Omental fat pad (tissue), 4 donors: ENCODE results near the gene FAAP100. TPM values are rescaled to one million over a fixed set of nuclear protein-coding genes. Genes with fewer than 3 reads are reported as not detected.

Experiments used
- ATAC-seq: fragments of 150-250 bp; one replicate; pipeline ENCODE4 v1.9.1; 2016; ENCODE audit warnings: mild to moderate bottlenecking, moderate library complexity; ENCODE audit not compliant: low FRiP score
- DNase-seq: peaks from one replicate; pipeline ENCODE4 v3.0.0-alpha.2; 2019; ENCODE audit warnings: low spot score
- CTCF ChIP-seq, 3 donors: fragments of 450-650 bp; IDR thresholded peaks; one replicate each; pipeline ENCODE4 v1.5.1; 2016 to 2017; ENCODE audit warnings: antibody characterized with exemption in 3 of 3, mild to moderate bottlenecking in 3 of 3, moderate library complexity in 2 of 3
- total RNA-seq, 4 donors: library from RNA; depleted of rRNA; stranded (reverse); fragments of >200 nt; gene quantifications; one replicate each; pipeline ENCODE4 v1.1.0, GENCODE V29; 2016

FAAP100 gene
- total RNA-seq, 4 donors from 2014 or later = 13.9 to 28.0 (median 22.8) TPM

DNA sequence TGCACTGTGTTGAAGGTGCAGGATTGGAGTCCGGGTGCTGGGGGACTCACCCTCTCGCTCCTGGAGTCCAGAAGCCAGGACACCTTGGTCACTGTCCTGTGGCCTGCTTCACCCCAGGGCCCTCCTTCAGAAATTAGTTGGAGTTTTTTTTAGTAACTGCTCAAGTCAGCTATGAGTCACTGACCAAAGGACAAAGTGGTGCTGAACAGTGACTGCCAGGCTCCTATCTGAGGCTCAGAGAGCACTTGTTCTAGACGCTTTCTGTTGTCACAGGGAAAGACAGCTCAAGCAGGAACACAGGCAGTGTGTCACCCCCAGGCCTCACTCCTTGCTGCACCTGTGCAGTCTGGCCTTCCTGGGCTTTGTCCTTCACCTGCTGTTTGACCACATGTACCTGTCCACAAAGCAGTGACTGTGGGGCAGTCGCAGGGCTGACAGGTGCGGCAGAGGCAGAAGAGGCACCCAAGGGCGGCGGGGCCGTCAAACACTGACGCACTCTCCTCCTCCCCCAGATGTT, 4.1 kb upstream of the FAAP100 start:
- ATAC-seq = no peak
- no peak for DNase-seq
- TF ChIP-seq CTCF (IDR thresholded peaks at IDR 0.05) = no peak

DNA sequence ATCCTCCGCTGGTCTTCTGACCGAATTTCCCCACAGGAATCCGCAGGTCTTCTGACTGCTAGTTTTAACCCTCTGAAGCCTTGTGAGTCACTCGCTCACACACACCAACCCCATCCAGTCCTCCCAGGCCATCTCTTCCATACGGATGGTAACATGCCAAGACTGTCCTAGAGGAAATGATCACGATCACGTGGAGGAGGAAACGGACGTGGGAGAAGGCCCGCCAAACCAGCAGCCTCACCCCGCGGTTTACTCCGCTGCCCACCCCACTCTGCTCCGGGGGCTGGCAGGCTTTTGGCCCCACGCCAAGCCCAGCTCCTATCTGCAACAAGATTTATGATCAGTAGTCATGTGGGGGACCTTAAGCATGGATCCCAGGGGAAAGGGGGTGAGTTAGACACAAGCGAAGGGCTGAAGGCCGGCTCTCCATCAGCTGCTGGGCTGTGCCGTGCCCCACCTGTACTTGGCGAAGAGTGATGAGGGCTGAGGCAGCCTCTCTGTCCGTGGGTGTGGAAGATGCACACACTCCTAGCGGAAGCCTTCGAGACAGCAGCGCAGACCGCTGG, 1.5 kb upstream of the FAAP100 start:
- no peak for TF ChIP-seq CTCF (IDR thresholded peaks at IDR 0.05)
- DNase-seq = no peak
- ATAC-seq = peak; percentile 68

- DNase-seq = peak; percentile 52
- no peak for TF ChIP-seq CTCF (IDR thresholded peaks at IDR 0.05)
- peak; percentile 27 for ATAC-seq
These were observed 964 bp upstream of the FAAP100 start for GRCh38 chr17:81553018-81553615.

DNA sequence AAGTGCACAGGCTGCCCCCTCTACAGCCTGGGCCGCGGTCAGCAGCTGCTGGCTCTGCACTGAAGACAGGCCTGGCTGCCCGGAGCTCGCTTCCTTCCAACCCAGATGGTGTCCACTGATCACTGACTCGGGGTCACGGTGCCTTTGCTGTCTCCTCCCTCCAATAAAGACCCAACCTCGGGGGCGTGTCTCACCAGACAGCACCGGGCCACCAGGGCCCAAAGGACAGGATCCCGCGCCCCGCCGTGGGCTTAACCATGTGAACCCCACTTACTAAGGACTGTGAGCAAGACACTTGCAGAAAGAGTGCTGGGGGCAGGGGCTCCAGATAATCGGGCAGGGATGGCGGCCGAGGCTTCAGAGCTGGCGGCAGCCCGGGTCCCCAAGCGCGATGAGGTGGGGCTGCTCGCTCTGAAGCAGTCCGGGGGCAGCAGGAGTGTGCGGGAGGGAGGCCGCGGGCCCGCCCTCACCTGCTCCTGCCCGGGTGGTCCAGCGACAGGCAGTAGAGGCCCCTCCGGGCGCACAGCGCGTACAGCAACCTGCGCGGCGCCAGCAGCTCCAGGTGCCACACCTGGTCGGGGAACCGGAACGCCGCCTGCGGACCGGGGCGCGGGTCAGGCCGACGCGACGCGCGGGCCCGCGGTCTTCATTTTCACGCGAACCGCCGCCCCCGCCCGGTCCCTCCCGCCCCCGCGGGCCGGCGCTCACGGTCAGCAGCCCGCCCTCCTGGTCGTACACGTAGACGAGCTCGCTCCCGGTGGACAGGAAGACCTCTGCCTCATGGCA, 502 bp downstream of the FAAP100 start:
- no peak for TF ChIP-seq CTCF (IDR thresholded peaks at IDR 0.05)
- ATAC-seq (peak; percentile 9), DNase-seq (no peak)

DNA sequence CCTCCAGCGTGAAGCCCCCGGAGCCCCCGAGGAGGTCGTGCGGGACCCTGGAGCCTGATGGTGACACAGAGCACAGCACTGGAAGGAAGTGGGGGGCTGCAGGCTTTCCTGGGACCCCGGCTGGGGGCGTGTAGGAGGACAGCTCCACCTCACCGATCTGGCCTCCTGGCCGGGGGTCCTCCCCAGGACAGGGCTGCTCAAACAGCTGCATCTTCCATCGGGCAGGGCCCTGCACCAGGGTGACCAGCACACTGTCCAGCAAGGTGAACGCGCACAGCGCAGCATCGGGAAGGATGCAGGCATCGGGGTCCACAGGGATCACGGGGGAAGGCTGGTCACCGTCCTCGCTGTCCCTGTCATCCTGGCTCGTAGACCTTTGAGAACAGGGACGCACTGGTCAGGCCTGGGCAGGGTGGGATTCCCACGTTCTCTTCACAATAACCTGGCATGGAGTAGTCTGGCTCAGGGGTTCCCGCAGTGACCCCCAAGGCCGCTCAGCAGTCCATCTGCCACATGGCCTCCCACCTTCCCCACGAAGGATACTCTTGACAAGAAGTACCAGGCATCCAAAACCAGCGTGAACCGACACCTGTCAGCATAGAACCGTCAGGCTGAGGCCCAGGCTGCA, 1.2 kb downstream of the FAAP100 start:
- TF ChIP-seq CTCF (IDR thresholded peaks at IDR 0.05) = no peak
- no peak for ATAC-seq

DNA sequence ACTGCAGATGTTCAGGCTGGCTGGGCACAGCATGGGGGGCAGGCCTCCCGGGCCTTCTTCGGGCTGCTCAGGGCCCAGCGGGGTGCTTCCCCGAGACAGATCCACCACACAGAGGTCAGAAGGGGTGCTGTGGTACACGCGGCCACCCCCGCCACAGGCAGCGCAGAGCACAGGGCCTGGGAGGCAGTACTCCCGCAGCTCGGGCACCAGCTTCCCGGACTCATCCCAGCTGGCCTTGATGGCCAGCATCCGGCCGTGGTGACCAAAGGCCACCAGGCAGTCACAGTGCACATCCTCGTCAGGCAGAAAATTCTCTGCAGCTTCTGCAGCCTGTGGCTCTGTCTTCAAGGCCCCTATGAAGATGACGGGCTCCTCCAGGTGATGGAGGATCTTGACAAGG, 1.9 kb downstream of the FAAP100 start:
- no peak for DNase-seq
- TF ChIP-seq CTCF (IDR thresholded peaks at IDR 0.05) = no peak
- ATAC-seq = no peak

More for the DNA sequence above, 1.2 kb downstream of the FAAP100 start:
- no peak for DNase-seq
